Glomerular visceral epithelial cell (primary cell): ENCODE data around the gene POU6F1.
A peak's percentile ranks its signal among the peaks of the same experiment; 100 is the strongest.

Experiments used
- DNase-seq: peaks from one replicate; pipeline ENCODE4 v3.0.0-alpha.2; 2016; ENCODE audit errors: extremely low spot score

Gene POU6F1

DNA sequence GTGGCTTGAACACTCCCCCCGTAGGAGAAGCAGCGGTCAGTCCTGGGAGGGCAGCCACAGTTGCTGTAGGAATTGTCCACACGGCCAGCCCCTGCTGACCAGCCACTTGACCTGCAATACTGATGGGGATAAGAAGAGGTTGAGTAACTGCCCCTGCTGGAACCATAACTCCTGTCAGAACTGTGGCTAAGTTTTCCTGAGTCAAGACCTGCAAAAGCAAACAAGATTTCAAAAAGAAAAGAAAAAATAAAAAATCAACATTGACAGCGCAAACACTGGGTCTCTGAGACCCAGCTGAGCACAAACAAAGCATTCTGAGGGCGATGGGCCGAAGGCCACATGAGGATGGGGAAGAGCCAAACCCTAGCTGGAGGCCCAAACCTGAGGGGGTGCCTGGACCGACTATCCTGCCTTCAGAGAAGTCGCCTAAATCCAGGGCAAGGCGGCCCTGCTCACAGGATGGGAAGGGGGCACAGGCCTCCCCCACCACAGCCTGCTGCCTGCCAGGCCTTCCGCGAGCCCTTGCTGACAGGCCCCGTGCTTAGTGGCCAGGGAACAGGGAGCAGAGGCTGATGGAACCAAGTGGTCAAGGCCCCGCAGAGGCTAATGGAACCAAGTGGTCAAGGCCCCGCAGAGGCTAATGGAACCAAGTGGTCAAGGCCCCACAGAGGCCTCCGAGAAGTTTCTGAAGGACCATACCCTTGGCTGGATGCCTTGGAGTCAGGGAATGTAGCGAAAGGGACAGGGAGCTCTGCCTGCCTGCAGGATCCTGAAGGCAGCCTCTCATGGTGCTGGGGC, 19.1 kb downstream of the POU6F1 start:
- no peak for DNase-seq

DNA sequence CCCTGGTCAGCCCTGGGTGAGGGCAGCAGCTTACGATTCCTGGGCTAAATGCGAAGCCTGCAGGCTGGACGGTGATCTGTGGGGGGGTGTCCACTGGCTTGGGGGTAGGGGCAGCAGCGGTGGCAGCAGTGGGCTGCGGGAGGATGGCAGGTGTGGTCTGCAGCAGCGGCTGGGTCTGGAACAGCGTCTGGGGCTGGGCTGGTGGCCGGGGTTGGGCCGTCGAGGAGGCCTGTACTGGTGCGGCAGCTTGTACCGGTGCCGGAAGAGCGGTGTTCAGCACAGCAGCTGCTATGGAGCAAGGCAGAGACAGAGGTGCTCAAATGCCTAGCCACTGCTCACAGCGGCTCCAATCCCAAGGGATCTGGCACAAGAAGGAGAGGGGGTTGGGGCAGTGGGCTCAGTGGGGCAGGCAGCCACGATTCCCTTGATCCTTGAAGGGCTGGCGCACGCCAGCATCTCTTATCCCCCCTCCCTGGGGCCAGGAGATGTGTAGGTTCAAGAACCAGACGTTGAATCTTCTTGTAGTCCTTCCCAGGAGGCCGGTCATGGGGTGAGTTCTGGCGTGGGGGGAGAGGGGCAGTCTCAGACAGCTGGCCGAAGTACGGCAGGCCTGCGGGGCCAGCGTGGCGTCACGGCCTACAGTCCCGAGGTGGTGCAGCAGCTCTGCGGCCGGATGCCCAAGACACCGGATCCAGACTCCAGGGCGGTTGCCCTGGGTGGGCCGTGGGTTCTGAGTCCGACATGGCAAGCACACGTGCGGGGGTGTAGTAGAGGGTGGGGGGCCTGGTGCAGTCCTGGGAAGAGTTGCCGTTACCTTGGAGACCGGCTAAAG, 19.9 kb downstream of the POU6F1 start:
- no peak for DNase-seq

DNA sequence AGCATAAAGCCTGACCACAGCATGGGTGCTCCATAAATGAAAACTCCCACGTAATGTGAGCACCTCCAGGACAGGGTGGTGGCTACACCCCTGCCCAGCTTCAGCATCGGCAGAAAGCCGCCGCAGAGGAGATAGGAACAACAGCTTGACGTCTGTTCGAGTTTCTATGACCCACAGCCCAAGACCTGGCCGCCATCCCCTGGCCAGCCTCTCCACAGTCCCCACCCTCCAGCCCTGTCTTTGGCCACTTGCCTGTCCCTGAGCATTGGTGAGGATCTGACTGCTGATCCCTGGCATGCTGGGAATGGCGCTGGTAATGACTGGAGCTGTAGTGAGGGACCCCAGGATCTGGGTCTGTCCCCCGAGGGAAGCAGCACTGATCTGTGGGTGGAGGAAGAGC, 21.3 kb downstream of the POU6F1 start:
- DNase-seq: no peak

DNA sequence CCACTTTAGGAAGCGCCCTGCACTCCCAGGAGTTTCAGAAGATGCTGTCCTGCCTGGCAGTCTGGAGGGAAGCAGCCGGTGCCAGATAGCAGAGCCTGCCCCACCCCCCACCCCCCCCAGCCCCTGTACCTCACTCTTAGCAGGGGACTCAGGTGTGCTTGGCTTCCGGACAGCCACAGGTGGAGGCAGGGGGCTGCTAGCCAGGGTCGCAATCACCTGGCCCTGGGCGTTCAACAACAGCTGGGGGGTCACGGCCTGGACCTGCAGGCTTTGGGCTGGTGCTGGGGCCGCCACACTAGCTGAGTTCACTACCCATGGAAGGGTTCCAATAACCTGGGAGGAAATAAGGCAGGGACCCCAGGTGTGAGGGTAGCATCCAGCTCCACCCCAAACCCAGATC, 22.0 kb downstream of the POU6F1 start:
- DNase-seq: no peak

DNA sequence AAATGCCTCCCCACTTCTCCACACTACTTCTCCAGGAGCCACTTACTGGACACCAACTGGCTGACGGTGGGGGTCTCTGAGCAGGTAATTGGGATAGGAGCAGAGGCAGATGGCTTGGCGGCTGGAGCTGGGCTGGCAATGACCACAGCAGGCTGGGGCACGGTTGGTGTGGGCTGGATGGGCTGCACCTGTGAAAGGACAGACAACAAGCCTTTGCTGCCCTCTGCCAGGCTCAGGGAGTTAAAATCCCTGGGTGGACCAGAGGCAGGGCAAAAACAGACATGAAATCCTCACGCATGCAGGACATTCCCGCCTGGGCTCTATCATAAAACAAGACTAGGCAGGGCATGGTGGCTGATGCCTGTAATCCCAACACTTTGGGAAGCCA, 25.6 kb downstream of the POU6F1 start:
- no peak for DNase-seq

DNA sequence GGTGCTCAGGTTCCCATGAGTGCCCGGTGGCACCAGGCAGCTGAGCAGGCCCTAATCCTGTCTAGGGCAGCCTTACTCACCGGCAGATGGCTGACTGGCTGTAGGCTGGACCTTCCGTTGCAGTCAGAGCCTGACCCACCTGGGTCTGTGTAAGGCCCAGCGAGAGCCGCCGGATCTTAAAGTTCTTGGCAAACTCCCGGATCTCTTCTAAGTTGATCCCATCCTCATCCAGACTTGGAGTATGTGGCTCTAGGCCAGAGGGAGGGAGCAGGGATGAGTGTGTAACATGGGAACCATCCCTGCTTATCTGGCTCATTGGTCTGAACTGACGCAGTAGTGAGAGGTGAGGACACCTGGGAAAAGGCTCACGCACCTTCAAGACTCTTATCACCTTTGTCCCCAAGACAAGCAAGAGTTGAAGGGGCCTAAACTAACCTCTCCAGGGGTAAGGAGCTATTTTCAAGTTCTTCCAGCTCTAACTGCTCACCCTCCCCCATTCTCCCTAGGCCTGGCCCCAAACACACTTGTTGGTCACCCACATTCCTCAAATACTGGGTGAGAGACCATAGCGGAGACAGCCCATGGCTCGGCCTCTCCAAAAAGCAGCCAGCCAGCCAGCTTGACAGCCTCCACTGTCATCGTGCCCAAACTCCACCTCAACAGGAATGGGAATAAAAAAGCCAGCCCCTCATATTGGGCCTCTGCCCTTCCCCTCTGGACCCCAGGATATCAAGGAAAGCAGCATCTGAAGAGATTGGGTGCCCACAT, 26.2 kb downstream of the POU6F1 start:
- DNase-seq: no peak

DNA sequence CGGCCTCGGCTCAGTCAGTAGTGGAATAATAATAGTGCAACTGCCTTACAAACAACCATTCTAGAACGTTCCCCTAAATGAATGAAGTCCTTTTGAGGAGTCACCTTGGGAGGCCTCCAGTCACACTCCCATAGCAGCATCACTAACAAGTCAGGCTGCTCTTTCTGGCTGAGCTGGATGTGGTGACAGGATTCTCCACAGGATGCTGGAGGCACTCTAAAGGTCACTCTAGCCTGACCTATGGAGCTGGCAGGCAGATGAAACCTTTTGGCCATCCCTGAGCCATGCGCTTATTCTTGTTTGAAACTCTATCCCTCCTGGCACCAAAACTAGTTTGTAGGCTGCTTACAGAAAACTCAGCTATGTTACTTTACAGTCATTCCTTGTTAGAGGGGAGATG, 27.0 kb downstream of the POU6F1 start:
- no peak for DNase-seq

DNA sequence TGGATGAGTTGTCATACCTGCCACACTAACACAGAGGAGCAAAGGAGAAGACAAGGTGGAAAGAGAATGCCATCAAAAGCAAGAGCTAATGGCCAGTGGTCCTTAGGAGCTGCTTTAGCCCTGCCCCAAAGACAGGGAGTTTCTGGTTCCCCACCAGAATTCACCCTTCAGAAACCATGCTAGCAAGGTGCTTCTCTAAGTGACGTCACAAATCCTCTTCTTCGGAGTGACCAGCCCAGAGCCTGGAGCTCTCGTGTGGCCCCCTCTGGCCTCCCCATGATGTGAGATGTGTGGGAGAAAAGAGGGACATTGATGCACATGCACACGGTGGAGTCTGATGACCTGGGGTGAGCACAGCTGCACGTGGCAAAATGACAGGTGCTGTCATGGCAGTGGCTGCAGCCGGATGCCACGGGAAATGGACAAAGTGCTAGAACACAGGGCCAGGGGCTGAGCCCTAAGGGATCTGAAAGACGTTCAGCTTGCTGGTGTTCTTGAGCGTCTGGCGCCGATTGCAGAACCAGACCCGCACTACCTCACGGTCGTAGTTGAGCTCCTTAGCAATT, 28.0 kb downstream of the POU6F1 start:
- no peak for DNase-seq

DNA sequence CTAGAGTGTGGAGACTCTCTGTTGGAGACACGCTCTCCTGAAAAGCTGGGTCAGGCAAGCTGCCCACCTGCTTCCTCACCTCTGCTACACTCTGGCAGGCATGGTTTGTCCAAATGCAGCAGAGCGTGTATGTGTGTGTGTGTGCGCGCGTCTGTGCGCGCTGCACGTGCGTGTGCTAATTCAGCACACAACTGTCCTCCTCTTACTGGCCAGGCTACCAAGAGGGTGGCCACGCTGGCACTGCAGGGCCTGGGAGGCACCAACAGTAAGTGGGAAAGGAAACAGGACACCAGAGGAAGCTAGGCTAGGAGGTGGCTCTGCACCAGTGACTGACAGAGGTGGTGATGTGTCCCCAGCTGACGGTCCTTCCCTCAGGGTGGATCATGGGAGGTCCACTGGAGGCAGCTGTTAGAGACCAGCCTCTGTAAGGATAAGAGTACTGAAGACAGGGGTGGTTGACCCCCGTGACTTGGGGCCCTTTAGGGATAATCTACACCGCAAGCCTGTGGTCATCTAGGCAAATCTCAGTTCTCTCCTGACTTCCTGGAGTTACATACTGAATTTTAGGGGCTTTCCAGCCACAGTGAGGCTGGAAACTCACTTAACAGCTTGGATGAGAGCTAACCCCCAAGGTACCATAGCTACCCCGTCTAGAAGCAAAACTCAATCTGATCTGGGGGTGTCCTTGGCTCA, 29.4 kb downstream of the POU6F1 start:
- no peak for DNase-seq

DNA sequence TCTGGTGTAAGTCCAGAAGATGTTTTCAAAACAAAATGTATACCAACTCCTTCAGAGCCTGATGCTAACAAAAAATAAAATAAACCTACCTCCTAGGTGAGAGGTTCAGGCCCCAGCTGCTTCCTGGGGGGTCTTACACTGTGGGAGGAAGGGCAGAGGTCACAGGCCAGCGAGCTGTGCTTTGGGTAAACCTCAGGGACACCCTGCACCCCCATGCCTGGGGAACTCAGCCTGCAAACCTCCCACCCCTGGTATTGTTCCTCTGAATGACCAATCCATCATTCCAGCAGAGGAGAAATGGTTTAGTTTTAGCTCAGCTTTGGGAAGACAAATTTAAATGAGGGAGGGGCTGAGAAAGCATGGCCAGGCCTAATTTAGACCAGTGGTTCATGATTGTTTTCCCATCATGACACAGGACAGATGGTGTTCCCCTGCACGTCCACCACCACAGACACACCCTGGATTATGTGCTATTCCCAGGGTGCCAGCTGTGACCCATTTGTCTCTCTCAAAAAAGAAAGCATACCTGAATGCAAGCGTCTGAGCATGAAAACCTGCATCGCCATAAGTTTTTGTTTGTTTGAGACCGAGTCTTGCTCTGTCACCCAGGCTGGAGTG, 30.4 kb downstream of the POU6F1 start:
- DNase-seq: no peak

DNA sequence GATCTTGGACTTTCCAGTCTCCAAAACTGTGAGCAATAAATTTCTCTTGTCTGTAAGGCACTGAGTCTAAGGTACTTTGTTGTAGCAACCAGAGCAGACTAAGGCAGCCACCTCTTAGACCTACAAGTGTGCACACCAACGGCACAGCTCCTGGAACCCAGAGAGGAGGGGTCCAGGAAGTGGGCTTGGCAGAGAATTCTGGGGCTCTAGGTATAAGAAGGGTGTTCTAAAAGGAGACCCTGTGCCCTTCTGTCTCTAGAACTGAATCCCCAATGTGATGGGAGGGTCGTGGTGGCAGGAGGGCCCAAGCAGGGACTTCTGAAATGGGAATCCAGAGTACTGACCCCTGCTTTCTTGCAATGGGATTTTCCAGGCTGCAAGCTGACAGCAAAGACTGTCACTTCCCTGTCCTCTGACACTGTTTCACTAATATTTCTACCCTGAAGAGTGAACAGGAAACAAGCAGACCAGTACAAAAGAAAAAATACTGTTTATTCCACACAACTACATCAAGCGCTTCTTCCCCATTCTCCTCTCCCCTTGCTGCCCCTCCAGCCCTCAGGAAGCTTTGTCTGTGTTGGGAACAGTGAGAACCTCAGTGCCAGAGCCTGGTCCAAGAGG, 31.3 kb downstream of the POU6F1 start:
- DNase-seq: no peak

DNA sequence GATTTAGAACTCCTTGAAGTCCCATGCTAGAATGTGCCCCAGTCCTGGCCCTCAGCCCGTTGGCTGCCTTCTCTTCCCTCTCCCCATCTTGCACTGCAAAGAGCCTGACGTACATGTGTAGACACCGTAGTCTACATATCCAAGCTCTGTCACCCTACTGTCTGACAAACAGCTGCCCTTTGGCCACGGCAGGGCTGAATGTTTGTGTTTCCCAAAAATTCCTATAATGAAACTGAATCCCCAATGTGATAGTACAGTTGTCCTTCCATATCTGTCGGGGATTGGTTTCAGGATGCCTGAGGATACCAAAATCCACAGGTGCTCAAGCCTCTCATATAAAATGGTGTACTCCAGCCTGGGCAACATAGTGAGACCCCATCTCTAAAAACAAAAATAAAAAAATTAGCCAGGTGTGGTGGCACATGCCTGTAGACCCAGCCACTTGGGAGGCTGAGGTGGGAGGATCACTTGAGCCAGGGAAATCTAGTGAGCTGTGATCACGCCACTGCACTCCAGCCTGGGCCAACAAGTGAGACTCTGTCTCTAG, 32.6 kb downstream of the POU6F1 start:
- no peak for DNase-seq

DNA sequence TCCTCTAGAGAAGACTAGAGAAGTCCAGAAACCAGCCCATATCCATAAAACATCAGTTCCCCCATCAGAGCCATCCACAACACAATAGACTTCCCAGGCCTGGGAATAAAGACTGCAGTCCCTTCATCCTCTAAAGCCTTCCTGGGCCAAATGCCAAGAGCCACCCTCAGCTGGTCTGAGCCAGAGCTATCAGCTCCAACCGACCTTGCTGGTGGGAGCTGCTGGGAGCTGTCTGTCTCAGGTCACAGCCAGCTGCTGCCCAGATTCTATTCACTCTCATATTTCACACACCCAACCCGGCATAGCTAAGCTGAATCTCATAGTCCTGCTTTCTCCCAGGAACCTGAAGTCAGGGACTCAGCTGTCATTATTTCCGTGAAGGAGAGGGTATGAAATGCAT, 34.0 kb downstream of the POU6F1 start:
- DNase-seq: peak; percentile 49

DNA sequence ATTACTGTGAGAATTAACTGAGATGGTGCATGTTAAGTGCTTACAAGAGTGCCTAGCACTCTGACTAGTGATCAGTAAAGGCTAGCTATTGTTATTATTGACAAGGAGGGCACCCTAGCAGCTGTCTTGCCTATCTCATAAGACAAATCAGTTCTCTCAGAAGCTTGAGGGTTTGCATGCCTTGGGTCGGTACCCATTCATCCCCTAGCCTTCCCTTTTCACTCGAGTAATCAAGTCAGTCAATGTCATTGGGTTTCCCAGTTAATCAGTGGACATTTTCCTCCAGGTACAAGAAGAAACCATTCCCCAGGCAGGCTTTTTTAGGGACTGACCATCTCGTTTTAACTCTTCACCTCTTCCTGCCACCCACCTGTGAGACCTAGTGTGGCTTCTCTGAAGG, 34.5 kb downstream of the POU6F1 start:
- no peak for DNase-seq

DNA sequence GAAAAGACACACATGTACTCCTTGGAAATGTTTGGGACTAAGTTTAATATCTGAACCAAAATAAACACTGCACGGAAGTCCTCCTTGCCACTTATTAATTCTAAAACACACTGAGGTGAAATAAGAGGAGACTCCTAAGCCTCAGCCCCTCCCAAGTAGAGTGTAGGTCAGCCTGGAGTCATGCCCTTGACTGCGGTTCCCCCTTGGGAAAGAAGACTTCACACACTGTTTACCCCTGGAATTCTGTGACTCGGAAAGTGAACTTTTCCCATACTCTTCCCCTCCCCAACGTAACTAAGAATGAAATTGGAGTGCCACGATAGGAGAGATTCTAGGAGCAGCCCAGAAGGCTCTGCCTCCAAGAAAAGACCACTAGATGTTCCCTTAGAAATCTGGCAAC, 36.3 kb downstream of the POU6F1 start:
- DNase-seq: no peak

DNA sequence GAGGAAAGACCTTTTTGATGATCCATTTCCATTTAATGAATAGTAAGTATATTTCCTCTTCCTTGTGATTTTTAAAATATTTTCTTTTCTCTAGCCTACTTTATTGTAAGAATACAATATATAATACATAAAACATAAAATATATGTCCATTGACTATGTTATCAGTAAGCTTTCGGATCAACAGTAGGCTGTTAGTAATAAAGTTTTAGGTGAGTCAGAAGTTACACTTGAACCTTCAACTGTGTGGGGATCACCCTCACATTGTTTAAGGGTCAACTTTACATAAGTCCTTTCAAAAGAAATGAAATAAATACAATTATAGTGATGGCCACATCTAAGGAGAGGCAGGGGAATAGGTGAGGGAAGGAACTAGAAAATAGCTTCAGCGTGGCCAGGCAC, 40.0 kb downstream of the POU6F1 start:
- no peak for DNase-seq

DNA sequence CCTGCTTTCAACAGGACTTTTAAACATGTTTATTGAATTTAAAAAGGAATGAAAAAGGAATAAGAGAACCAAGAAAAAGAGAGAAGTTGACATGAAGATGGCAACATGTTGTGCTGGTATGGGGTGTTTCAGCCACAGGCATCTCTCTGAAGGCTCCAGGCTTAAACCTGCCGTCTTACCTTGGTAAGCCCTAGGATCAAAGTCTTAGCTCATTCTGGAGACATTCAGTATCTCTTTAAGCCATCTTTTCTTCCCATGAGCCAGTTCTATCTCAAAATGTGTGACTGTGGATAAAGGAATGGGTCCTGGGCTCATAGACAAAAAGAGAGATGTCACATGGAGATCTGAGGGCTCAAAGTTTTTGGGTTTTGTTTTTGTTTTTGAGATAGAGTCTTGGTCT, 43.4 kb downstream of the POU6F1 start:
- DNase-seq: no peak

DNA sequence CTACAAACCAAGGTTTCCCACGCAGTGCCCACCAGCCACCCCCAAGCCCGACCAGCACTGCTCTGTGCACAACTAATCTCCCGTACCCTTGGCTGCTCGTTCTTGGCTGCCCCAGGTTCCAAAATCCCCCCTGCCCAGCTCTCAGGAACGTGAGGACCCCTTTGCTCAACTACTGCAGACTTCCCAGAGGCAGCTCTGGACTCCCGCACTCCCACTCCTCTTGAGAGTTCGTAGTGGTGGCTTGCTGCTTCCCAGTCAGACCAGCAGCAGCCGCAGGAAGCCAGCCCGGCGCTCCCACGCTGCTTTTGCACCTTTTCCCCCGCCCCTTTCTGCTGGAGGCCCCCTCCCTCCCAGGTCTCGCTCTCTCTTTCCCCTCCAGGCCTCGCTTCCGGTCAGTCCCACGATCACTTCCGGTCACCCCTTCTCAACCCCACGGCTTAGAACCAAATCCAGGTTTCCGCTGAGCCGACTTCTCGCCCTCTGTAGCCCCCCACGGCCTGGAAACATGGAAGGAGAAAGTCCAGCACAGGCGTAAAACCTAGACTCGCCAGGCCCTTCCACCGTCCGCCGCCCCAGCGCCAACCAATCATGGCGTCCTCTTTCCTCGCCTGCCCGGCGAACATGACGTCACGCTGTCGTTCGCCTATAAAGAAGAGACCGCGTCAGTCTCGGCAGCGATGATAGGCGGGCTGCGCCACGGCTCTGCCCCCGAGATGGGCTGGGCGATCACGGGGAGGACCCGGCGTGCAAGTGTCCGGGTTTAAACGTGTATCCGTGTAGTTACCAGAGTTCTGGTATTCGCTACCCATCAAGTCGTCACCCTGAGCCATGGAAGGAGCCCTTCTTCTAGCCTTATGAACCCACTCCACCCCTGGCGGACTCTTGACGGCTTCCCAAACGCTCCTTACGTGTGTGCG, 45.1 kb downstream of the POU6F1 start, which contains the start of gene TFCP2:
TFCP2 (minus strand) TSS at position 621 of the 917 bp plus-strand sequence. CDS start 713 bp downstream, outside the sequence.
- DNase-seq: peak; percentile 93

DNA sequence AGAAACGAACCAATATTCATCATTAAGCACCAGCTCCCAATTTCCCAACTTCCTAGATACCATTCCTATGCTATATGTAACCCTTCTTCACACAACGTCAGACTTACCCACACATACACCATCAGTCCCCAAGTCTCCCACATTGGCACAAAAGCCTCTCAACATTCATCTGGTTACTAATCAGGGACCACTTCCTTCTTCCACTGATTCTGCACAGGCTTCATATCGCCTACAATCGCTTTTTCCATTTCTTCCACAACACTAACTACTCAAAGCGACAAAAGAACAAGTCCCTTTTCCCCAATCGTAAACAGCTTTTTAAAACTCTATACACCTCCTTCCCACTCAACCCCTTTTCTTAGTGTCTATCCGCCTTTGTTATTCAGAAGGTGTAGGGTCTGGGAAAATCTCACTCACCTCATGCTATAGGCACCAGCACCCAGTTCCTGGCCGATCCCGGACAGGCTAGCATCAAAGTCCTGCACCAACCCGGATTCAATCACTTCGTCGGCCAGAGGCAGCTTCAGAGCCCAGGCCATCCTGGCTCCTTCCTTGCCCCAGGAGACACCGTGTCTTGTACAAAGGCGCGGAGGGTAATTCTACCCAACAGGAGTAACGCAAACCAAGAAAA, 45.9 kb downstream of the POU6F1 start:
- DNase-seq: peak; percentile 32
